ENCODE measurements around the gene PRDM15.
A peak's percentile ranks its signal among the peaks of the same experiment; 100 is the strongest.

Gene PRDM15

DNA sequence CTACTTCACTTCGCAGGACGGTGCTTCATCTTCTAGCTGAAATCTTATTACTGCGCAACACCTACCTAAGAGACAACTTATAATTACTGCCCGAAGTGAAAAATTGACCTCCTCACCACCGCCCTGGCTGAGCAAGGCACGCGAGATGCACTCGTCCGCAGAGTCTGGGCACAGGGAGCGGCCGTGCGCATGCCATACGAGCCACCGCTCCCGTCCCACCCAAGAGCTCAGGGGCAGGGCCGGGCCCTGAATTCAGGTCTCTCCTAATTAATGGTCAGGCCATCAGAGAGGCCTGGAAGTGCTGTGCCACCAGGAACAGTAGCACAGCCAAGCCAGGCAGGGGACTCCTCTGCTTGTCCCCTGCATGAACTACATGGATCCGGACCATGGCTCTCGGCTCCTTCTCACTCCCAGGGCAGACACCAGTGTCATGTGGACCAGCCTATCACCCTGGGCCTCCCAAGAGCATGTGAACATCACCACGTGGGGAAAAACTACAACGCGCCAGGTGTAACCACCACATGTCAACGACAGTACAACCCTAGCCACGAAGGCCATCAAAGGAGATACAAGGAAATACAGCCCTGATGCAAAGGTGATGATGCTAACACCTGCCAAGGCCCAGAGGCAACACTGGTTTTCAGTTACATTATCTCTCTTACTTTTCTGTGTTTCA is 123.7 kb downstream of the PRDM15 start:
- peaks cover 30% of the 10 kb centered on the region for H3K4me1 Mint-ChIP-seq
- TF ChIP-seq, protein P1, sequence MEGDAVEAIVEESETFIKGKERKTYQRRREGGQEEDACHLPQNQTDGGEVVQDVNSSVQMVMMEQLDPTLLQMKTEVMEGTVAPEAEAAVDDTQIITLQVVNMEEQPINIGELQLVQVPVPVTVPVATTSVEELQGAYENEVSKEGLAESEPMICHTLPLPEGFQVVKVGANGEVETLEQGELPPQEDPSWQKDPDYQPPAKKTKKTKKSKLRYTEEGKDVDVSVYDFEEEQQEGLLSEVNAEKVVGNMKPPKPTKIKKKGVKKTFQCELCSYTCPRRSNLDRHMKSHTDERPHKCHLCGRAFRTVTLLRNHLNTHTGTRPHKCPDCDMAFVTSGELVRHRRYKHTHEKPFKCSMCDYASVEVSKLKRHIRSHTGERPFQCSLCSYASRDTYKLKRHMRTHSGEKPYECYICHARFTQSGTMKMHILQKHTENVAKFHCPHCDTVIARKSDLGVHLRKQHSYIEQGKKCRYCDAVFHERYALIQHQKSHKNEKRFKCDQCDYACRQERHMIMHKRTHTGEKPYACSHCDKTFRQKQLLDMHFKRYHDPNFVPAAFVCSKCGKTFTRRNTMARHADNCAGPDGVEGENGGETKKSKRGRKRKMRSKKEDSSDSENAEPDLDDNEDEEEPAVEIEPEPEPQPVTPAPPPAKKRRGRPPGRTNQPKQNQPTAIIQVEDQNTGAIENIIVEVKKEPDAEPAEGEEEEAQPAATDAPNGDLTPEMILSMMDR (IDR thresholded peaks at IDR 0.05; ENCODE audit: unreplicated experiment in 3 of 3): no peak
- H3K27ac Mint-ChIP-seq: no peak overlapping the region
- no peaks in the 10 kb centered on the region for H3K9me3 Mint-ChIP-seq
- no peak overlapping the region for H3K4me3 Mint-ChIP-seq
- peaks cover 61% of the 10 kb centered on the region for H3K27me3 Mint-ChIP-seq (ENCODE audit: low read depth)
- H3K36me3 Mint-ChIP-seq (ENCODE audit: low read depth): peaks cover 3% of the 10 kb centered on the region

- Mint-ChIP-seq H3K9me3 (no peaks in the 10 kb centered on the region), H3K4me1 (peaks cover 26% of the 10 kb centered on the region), H3K27me3 (ENCODE audit: low read depth) (peaks cover 53% of the 10 kb centered on the region), H3K36me3 (ENCODE audit: low read depth) (peaks cover 3% of the 10 kb centered on the region), H3K4me3 (no peak overlapping the region), H3K27ac (no peak overlapping the region)
- TF ChIP-seq, protein P1 (IDR thresholded peaks at IDR 0.05; ENCODE audit: unreplicated experiment in 3 of 3): no peak
Measured at GRCh38 chr21:41754479-41754891, 124.7 kb downstream of the PRDM15 start.

DNA sequence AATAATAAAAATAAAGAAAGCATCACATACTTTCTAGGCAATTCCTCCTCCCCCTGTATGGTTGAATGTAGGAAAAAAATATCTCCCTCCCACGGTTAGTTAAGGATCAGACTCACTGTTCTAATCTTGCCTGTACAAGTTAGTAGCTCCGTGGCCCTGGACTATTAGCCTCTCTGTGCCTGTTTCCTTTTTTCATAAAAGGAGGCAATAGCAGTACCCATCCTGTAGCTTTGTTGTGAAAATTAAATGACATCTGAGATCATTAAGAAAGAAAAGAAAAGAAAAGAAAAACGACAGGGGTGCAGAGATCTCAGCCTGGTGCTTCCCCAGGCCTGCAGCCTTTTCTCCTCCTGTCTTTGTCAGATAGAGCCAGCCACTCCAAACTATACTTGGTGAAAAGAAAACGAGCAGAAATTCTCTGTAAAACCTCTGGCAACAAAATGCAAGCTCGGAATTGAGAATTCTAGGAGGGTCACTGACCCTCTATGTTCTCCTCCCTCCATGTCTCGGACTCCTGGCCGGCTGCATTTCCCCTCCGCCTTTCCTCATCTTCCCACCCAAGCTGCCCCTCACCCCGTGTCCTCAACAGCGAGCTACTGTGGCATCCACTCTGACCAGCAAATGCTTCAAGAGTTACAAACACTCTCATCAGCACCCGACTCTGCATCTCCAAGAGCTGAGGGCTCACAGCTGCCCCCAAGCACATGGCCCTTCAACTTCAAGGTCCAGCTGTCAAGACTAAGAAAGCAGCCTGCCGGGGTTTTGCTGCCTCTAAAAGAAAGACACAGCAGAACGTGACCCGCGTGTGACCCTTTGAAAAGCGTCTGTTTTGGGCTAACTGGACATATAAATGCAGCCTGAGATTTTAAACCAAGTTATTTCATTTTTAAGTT is 125.9 kb downstream of the PRDM15 start:
- peaks cover 47% of the 10 kb centered on the region for H3K27me3 Mint-ChIP-seq (ENCODE audit: low read depth)
- peak overlapping the region in 1 of 3 experiments; percentile 6 for H3K4me3 Mint-ChIP-seq
- TF ChIP-seq, protein P1 (IDR thresholded peaks at IDR 0.05; ENCODE audit: unreplicated experiment in 3 of 3): no peak
- H3K4me1 Mint-ChIP-seq: peaks cover 26% of the 10 kb centered on the region
- peak overlapping the region in 1 of 3 experiments; percentile 10 for H3K27ac Mint-ChIP-seq
- peaks cover 3% of the 10 kb centered on the region for H3K36me3 Mint-ChIP-seq (ENCODE audit: low read depth)
- no peaks in the 10 kb centered on the region for H3K9me3 Mint-ChIP-seq

DNA sequence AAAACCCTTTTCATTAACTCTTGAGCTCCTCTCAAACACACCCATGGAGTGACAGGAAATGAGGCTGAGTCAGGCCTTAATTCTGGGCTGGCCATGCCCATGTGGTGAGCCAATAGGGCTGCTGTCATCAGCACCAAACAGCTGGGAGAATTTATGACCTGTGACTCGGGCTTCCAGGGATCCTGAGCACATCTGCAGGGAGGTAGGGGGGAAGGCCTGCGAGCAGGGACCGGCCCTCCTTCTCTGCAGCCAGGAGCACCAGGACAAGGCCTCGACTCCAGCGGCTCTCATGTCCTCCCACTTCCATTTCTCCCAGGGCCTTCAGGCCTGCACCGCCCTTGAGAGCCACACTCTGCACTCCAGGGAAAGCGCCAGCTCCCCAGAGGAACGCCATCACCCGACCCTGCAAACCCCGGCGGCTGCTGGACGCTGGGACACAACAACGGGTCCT is 126.9 kb downstream of the PRDM15 start:
- Mint-ChIP-seq H3K4me3 (no peak overlapping the region), H3K36me3 (ENCODE audit: low read depth) (peaks cover 3% of the 10 kb centered on the region), H3K27me3 (ENCODE audit: low read depth) (peaks cover 44% of the 10 kb centered on the region), H3K9me3 (no peaks in the 10 kb centered on the region), H3K27ac (peak overlapping the region in 1 of 3 experiments; percentile 12), H3K4me1 (peaks cover 35% of the 10 kb centered on the region)
- TF ChIP-seq, protein P1 (IDR thresholded peaks at IDR 0.05; ENCODE audit: unreplicated experiment in 3 of 3): no peak

DNA sequence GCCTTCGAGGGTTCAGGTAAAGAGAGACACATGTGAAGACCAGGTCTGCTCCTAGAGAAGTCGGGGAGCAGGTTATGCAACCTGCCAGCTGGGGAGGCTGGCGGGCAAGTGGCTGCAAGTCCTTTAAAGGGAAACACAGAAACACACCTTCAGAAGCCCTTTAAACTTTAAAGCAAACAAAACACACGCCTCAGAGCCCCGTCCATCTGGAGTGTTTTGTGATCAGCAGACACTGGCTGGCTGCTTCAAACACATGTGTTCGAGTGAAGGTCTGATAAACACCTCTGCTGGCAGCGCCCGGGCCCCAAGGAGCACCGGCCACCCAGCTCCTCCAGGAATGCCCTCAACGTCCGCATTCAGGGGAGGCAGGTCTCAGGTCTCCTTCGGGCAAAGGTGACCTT is 127.5 kb downstream of the PRDM15 start:
- Mint-ChIP-seq H3K4me3 (no peak overlapping the region), H3K27ac (peak overlapping the region in 1 of 3 experiments; percentile 12), H3K4me1 (peaks cover 41% of the 10 kb centered on the region), H3K9me3 (no peaks in the 10 kb centered on the region), H3K36me3 (ENCODE audit: low read depth) (peaks cover 8% of the 10 kb centered on the region), H3K27me3 (ENCODE audit: low read depth) (peaks cover 47% of the 10 kb centered on the region)
- TF ChIP-seq, protein P1 (IDR thresholded peaks at IDR 0.05; ENCODE audit: unreplicated experiment in 3 of 3): no peak

All from nephron (organoid).